ENCODE measurements around the gene METTL9. TPM values are rescaled to one million over a fixed set of nuclear protein-coding genes. Genes with fewer than 3 reads are reported as not detected.

The METTL9 gene
- total and polyA plus RNA-seq, 2 of the 4 experiments (the other 2 are of a cell fraction): 54.8 to 95.5 TPM

GRCh38 chr16:21611556-21612384 is 12.4 kb downstream of the METTL9 start:
- H2AK9ac ChIP-seq (replicated peaks; ENCODE audit: low read depth, low read length, poor library complexity): no peak overlapping the region
- ChIA-PET CTCF (interaction anchor here (1.7 kb wide), 1 partner anchor 10 kb away, joined by 6 read pairs; no protein-coding TSS in a partner anchor), POLR2A (ENCODE audit: unreplicated experiment) (no interaction called here)
- no peak overlapping the region for H2BK5ac ChIP-seq (ENCODE audit: low read depth, low read length, poor library complexity, severe bottlenecking)
- H3K56ac ChIP-seq (ENCODE audit: extremely low read depth, insufficient read depth, low read length): no peak overlapping the region
- no peak overlapping the region for H3K4me3 ChIP-seq (ENCODE audit: insufficient read depth, low read depth, low read length)
- in situ Hi-C loops (cut with MboI; ENCODE audit: low sequenced_read_pairs) (no loop called here), dilution Hi-C loops (cut with HindIII; ENCODE audit: low sequenced_read_pairs, unreplicated experiment) (no loop called here), intact Hi-C loops (cut with micrococcal nuclease) (no loop called here)
- no peak overlapping the region for H2AFZ ChIP-seq (replicated peaks; ENCODE audit: low read length, poor library complexity)
- H3K18ac ChIP-seq (ENCODE audit: low read depth, low read length): no peak overlapping the region
- no peak overlapping the region for H4K5ac ChIP-seq (ENCODE audit: low read depth, low read length)
- ATAC-seq (ENCODE audit: low read depth) (peak; percentile 31), DNase-seq (no peak)
- H3K27me3 ChIP-seq (ENCODE audit: control insufficient read depth, insufficient read depth, low read length): no peaks in the 10 kb centered on the region
- no peak overlapping the region for H4K8ac ChIP-seq (ENCODE audit: low read depth in 2 of 2, low read length in 2 of 2)
- H3K9me1 ChIP-seq (ENCODE audit: insufficient read depth, low read length): peaks cover 3% of the 10 kb centered on the region
- no peak for TF ChIP-seq RAD21 (IDR thresholded peaks at IDR 0.05; ENCODE audit: low read length)
- no peak for TF ChIP-seq RFX5 (IDR thresholded peaks at IDR 0.05; ENCODE audit: low read depth, low read length)
- no peak for TF ChIP-seq FOS (IDR thresholded peaks at IDR 0.05; ENCODE audit: low read depth, low read length)
- TF ChIP-seq CEBPB (IDR thresholded peaks at IDR 0.05; ENCODE audit: low read depth, low read length): no peak
- TF ChIP-seq MXI1 (IDR thresholded peaks at IDR 0.05; ENCODE audit: borderline replicate concordance, low read depth, low read length): no peak
- TF ChIP-seq BHLHE40 (IDR thresholded peaks at IDR 0.05; ENCODE audit: low read depth, low read length): no peak
- TF ChIP-seq MAZ (IDR thresholded peaks at IDR 0.05; ENCODE audit: borderline replicate concordance, low read depth, low read length): no peak
- TF ChIP-seq CHD1 (IDR thresholded peaks at IDR 0.05; ENCODE audit: low read depth, low read length): no peak
- TF ChIP-seq ELK1 (IDR thresholded peaks at IDR 0.05; ENCODE audit: borderline replicate concordance, low read depth, low read length): no peak
- no peak for TF ChIP-seq CTCF (conservative IDR thresholded peaks at IDR 0.05; ENCODE audit: low read depth, low read length)
- TF ChIP-seq POLR2A (IDR thresholded peaks at IDR 0.05; ENCODE audit: low read depth, low read length): no peak
- no peak for TF ChIP-seq RCOR1 (IDR thresholded peaks at IDR 0.05; ENCODE audit: insufficient replicate concordance, low read length)
- TF ChIP-seq SMC3 (IDR thresholded peaks at IDR 0.05; ENCODE audit: low read depth, low read length): no peak
- no peak for TF ChIP-seq NFE2L2 (IDR thresholded peaks at IDR 0.05; ENCODE audit: low read depth, low read length)
- H3K9me3 ChIP-seq (ENCODE audit: control insufficient read depth, insufficient read depth, low read length): no peaks in the 10 kb centered on the region
- peaks cover 56 to 79% of the 10 kb centered on the region in 2 experiments for H3K79me1 ChIP-seq (ENCODE audit: low read depth in 1 of 2, low read length in 2 of 2)
- no peak overlapping the region for H2BK20ac ChIP-seq (ENCODE audit: low read depth, low read length)
- no peak overlapping the region for H4K91ac ChIP-seq (ENCODE audit: insufficient read depth, low read depth, low read length)
- BruUV-seq (replicated peaks): no TSS peak
- H3K4me2 ChIP-seq (ENCODE audit: low read depth, low read length): peak overlapping the region; percentile 17; the same call in 1 of the 2 replicates
- no peak overlapping the region for H2BK15ac ChIP-seq (ENCODE audit: low read depth, low read length)
- H2AK5ac ChIP-seq (ENCODE audit: low read depth, low read length): no peak overlapping the region
- H3K14ac ChIP-seq (replicated peaks; ENCODE audit: low read depth, low read length): no peak overlapping the region
- WGBS, 2 experiments (ENCODE audit: extremely low coverage in 2 of 2, insufficient read length in 1 of 2): 67% methylated on average over 1 of the region's 7 CpGs; no CpG with 5 or more reads in 1 of the 2 experiments
- peaks cover 6% of the 10 kb centered on the region for H3K4me1 ChIP-seq (ENCODE audit: control insufficient read depth, insufficient read depth, low read length)
- H4K20me1 ChIP-seq (ENCODE audit: insufficient read depth, low read length): peaks cover 51% of the 10 kb centered on the region
- no peak overlapping the region for H2BK120ac ChIP-seq (ENCODE audit: low read depth, low read length)
- H3K23ac ChIP-seq (ENCODE audit: low read depth, low read length): no peak overlapping the region
- peaks cover 4% of the 10 kb centered on the region; the same call in 1 of the 2 replicates for H3K36me3 ChIP-seq (ENCODE audit: control insufficient read depth, insufficient read depth, low read length)
- H3K9ac ChIP-seq (ENCODE audit: low read depth, low read length): no peak overlapping the region
- H3K4ac ChIP-seq (ENCODE audit: low read depth, low read length): no peak overlapping the region
- peak overlapping the region; percentile 65; the same call in 1 of the 2 replicates for H3K27ac ChIP-seq (ENCODE audit: insufficient read depth, low read length)
